ENCODE results near the gene FRMPD4. TPM values are rescaled to one million over a fixed set of nuclear protein-coding genes. Genes with fewer than 3 reads are reported as not detected.
"Not testable (repeated sequence)": the region's sequence is repeated elsewhere in the genome, so short reads cannot be mapped to it uniquely, and the experiment has no call there.

Gene FRMPD4
- total RNA-seq, 1 experiment from 2014 or later: 3.7 TPM

- DNase-seq (ENCODE audit: low read depth): not testable (repeated sequence)
These were observed 377.1 kb downstream of the FRMPD4 start for GRCh38 chrX:12515384-12515783.

GRCh38 chrX:12526306-12526705, 388.0 kb downstream of the FRMPD4 start:
- DNase-seq (ENCODE audit: low read depth): peak; percentile 21

- DNase-seq (ENCODE audit: low read depth): not testable (repeated sequence)
These were observed 399.8 kb downstream of the FRMPD4 start for GRCh38 chrX:12538096-12538495.

GRCh38 chrX:12542251-12542650, 404.0 kb downstream of the FRMPD4 start:
- not testable (repeated sequence) for DNase-seq (ENCODE audit: low read depth)

GRCh38 chrX:12548341-12548740, 410.1 kb downstream of the FRMPD4 start:
- no peak for DNase-seq (ENCODE audit: low read depth)

GRCh38 chrX:12548746-12549145, 410.5 kb downstream of the FRMPD4 start:
- DNase-seq (ENCODE audit: low read depth): peak; percentile 41

GRCh38 chrX:12554206-12554605, 415.9 kb downstream of the FRMPD4 start:
- no peak for DNase-seq (ENCODE audit: low read depth)

- DNase-seq (ENCODE audit: low read depth): peak; percentile 67
These were observed 424.8 kb downstream of the FRMPD4 start for GRCh38 chrX:12563121-12563520.

- DNase-seq (ENCODE audit: low read depth): no peak
These were observed 425.9 kb downstream of the FRMPD4 start for GRCh38 chrX:12564221-12564620.

GRCh38 chrX:12567857-12568256, 429.6 kb downstream of the FRMPD4 start:
- DNase-seq (ENCODE audit: low read depth): no peak

GRCh38 chrX:12570859-12571501, 432.7 kb downstream of the FRMPD4 start:
- no peak for DNase-seq (ENCODE audit: low read depth)

GRCh38 chrX:12579311-12579710, 441.0 kb downstream of the FRMPD4 start:
- no peak for DNase-seq (ENCODE audit: low read depth)

GRCh38 chrX:12580548-12580947, 442.3 kb downstream of the FRMPD4 start:
- DNase-seq (ENCODE audit: low read depth): peak; percentile 9

GRCh38 chrX:12581546-12581945, 443.3 kb downstream of the FRMPD4 start:
- DNase-seq (ENCODE audit: low read depth): no peak

- no peak for DNase-seq (ENCODE audit: low read depth)
These were observed 444.4 kb downstream of the FRMPD4 start for GRCh38 chrX:12582649-12583048.

- no peak for DNase-seq (ENCODE audit: low read depth)
These were observed 445.3 kb downstream of the FRMPD4 start for GRCh38 chrX:12583543-12583942.

- DNase-seq (ENCODE audit: low read depth): no peak
These were observed 457.4 kb downstream of the FRMPD4 start for GRCh38 chrX:12595720-12596119.

GRCh38 chrX:12610079-12610478, 471.8 kb downstream of the FRMPD4 start:
- peak; percentile 83 for DNase-seq (ENCODE audit: low read depth)

GRCh38 chrX:12611471-12611870, 473.2 kb downstream of the FRMPD4 start:
- DNase-seq (ENCODE audit: low read depth): no peak

- DNase-seq (ENCODE audit: low read depth): no peak
These were observed 476.0 kb downstream of the FRMPD4 start for GRCh38 chrX:12614266-12614665.

GRCh38 chrX:12615061-12615460, 476.8 kb downstream of the FRMPD4 start:
- DNase-seq (ENCODE audit: low read depth): no peak

GRCh38 chrX:12617241-12617640, 479.0 kb downstream of the FRMPD4 start:
- DNase-seq (ENCODE audit: low read depth): peak; percentile 3

GRCh38 chrX:12647230-12647629, 509.0 kb downstream of the FRMPD4 start:
- no peak for DNase-seq (ENCODE audit: low read depth)

- no peak for DNase-seq (ENCODE audit: low read depth)
These were observed 510.7 kb downstream of the FRMPD4 start for GRCh38 chrX:12648995-12649394.
